Lower leg skin (tissue), 3 donors: ENCODE results near the gene RAD1.

Source experiments
- CTCF ChIP-seq, 3 donors: fragments of 450-650 bp; IDR thresholded peaks; one replicate each; pipeline ENCODE4 v1.5.1; 2016; ENCODE audit warnings: antibody characterized with exemption in 3 of 3, mild to moderate bottlenecking in 3 of 3, moderate library complexity in 2 of 3
- POLR2A ChIP-seq, 2 donors: fragments of 450-650 bp; IDR thresholded peaks; one replicate each; pipeline ENCODE4 v1.6.1; 2016 to 2017; ENCODE audit warnings: antibody characterized with exemption in 2 of 2, mild to moderate bottlenecking in 1 of 2, moderate library complexity in 1 of 2

DNA sequence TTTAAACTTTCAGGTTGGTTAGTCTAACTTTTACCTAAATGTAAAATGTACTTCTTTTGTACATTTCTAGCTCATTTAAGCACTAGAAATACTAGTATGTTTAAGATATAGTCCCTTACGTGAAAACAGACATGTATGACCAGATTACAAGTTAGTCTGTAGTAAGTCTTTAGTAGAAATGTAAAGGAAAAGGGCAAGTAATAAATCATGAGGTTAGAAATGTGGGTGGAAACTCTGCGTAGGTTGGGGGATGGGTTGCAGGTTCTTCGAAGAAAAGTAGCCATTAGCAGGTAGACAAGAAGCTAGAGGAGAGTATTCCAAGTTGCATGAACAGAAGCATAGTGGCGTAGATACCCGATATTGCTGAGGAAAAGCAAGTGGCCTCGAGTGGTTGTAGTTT, 22.9 kb downstream of the RAD1 start:
- TF ChIP-seq CTCF (IDR thresholded peaks at IDR 0.05) (no peak), POLR2A (IDR thresholded peaks at IDR 0.05) (no peak)
